Right lobe of liver (tissue), 6 donors: Measurements from ENCODE around the gene CNIH2. TPM values are rescaled to one million over a fixed set of nuclear protein-coding genes. Genes with fewer than 3 reads are reported as not detected.

Source experiments
- ATAC-seq, 4 donors: fragments of 200-7000 bp; cut with Tn5 transposase; one replicate each; pipeline ENCODE4 v1.9.1; 2020; ENCODE audit warnings: mild to moderate bottlenecking in 4 of 4, moderate library complexity in 4 of 4
- DNase-seq, 3 donors: peaks; one replicate each; pipeline ENCODE4 v3.0.0-alpha.2; 2020
- H3K27ac ChIP-seq, 3 donors: fragments of 200-600 bp; one replicate each; pipeline ENCODE4 v1.8.0; 2022
- H3K27me3 ChIP-seq, 2 donors: fragments of 200-600 bp; one replicate each; pipeline ENCODE4 v1.8.0; 2022
- H3K36me3 ChIP-seq, 4 donors: fragments of 200-600 bp; sonication (generic) in 1 of 4; one replicate each; pipeline versions ENCODE4 v1.5.1 to v1.8.0; 2017 to 2022; ENCODE audit warnings: control low read depth in 1 of 4
- H3K4me1 ChIP-seq, 4 donors: fragments of 200-600 bp; sonication (generic) in 1 of 4; one replicate each; pipeline versions ENCODE4 v1.5.1 to v1.8.0; 2017 to 2022; ENCODE audit warnings: control low read depth in 1 of 4
- H3K4me3 ChIP-seq, 3 donors: fragments of 200-600 bp; one replicate each; pipeline ENCODE4 v1.8.0; 2022
- H3K9me3 ChIP-seq, 4 donors: fragments of 200-600 bp; sonication (generic) in 1 of 4; one replicate each; pipeline versions ENCODE4 v1.5.1 to v1.8.0; 2017 to 2022; ENCODE audit warnings: control low read depth in 1 of 4
- CTCF ChIP-seq, 4 donors: fragments of 200-600 bp in 3 of 4; fragments of 450-650 bp in 1 of 4; IDR thresholded peaks; one replicate each; pipeline versions ENCODE4 v1.5.1 to v1.8.0; 2016 to 2022; ENCODE audit warnings: antibody characterized with exemption in 4 of 4, mild to moderate bottlenecking in 2 of 4
- POLR2A ChIP-seq: fragments of 450-650 bp; IDR thresholded peaks from one replicate; pipeline ENCODE4 v1.6.1; 2017; ENCODE audit warnings: antibody characterized with exemption, mild to moderate bottlenecking
- WGBS: methylation state at CpG from one replicate; pipeline ENCODE4 v1.1.6; 2018; ENCODE audit warnings: low coverage, low lambda C conversion rate; ENCODE audit not compliant: insufficient coverage; ENCODE audit errors: missing lambda C conversion rate; 5-methylcytosine and 5-hydroxymethylcytosine counted together
- intact Hi-C, 2 donors: fragments of 100-400 bp; cut with DNase I; formaldehyde crosslinking; loops; one replicate each; pipeline versions ENCODE4 v1.11.2 to v1.14.1; 2022
- total RNA-seq, 6 experiments: library from RNA; depleted of rRNA in 2 of 6; stranded (reverse); fragments of >200 nt in 2 of 6; fragmentation: NEBNext Ultra II Directional in 3 of 6; extraction: Animal tissue kit (Norgen Biotek cat#: 25700) in 3 of 6; gene quantifications; one replicate each; pipeline versions ENCODE4 v1.1.0 to v1.2.4, GENCODE V29; 2016 to 2023
- donor health status: DM: no; HTN: yes; CAD: no.
- donor health status: DM: no; HTN: no; CAD: no.
- donor health status: DM: no; HTN: no; CAD: no.
- donor health status: DM: no; HTN: yes; CAD: no.
- donor health status: DM: no; HTN: yes; CAD: no.

CNIH2 gene
- total RNA-seq, 6 experiments from 2014 or later = 0.26 to 0.51 TPM; not detected in 4

- Histone ChIP-seq H3K27ac (peak overlapping the region; percentile 86 to 96 (median 91)), H3K4me1 (peaks cover 0 to 8% (median 2%) of the 10 kb centered on the region in 4 donors), H3K4me3 (peak overlapping the region; percentile 81 to 97 (median 90)), H3K27me3 (no peaks in the 10 kb centered on the region), H3K9me3 (no peaks in the 10 kb centered on the region), H3K36me3 (peaks cover 6 to 26% (median 21%) of the 10 kb centered on the region in 4 donors)
- intact Hi-C loops = no loop called here
- WGBS = 3% methylated on average over 22 of the region's 32 CpGs
- no peak for TF ChIP-seq POLR2A
- no peak for TF ChIP-seq CTCF (IDR thresholded peaks at IDR 0.05)
- ATAC-seq (no peak), DNase-seq (no peak)
Measured at GRCh38 chr11:66268952-66269905, 8.7 kb upstream of the CNIH2 start.

GRCh38 chr11:66271816-66272215 is 6.2 kb upstream of the CNIH2 start:
- Histone ChIP-seq H3K36me3 (peaks cover 8 to 42% (median 25%) of the 10 kb centered on the region in 4 donors), H3K27ac (no peak overlapping the region), H3K4me1 (peaks cover 0 to 8% (median 2%) of the 10 kb centered on the region in 4 donors), H3K4me3 (no peak overlapping the region), H3K27me3 (no peaks in the 10 kb centered on the region), H3K9me3 (no peaks in the 10 kb centered on the region)
- 83% methylated on average over 2 of the region's 7 CpGs for WGBS
- no peak for ATAC-seq
- TF ChIP-seq CTCF (IDR thresholded peaks at IDR 0.05) (no peak), POLR2A (no peak)
- intact Hi-C loops = no loop called here
- DNase-seq = no peak

- Histone ChIP-seq H3K4me3 (no peak overlapping the region), H3K4me1 (peaks cover 0 to 12% (median 0%) of the 10 kb centered on the region in 4 donors), H3K9me3 (no peaks in the 10 kb centered on the region), H3K27ac (no peak overlapping the region), H3K27me3 (no peaks in the 10 kb centered on the region), H3K36me3 (peaks cover 8 to 42% (median 25%) of the 10 kb centered on the region in 4 donors)
- ATAC-seq (no peak), DNase-seq (no peak)
- 100% methylated on average over 2 of the region's 2 CpGs for WGBS
- intact Hi-C loops = no loop called here
- TF ChIP-seq CTCF (IDR thresholded peaks at IDR 0.05) = no peak
- no peak for TF ChIP-seq POLR2A
Measured at GRCh38 chr11:66272596-66272995, 5.4 kb upstream of the CNIH2 start.

GRCh38 chr11:66274219-66274618 is 3.8 kb upstream of the CNIH2 start:
- ATAC-seq = no peak
- no peaks in the 10 kb centered on the region for H3K27me3 ChIP-seq
- peaks cover 0 to 13% (median 0%) of the 10 kb centered on the region in 4 donors for H3K4me1 ChIP-seq
- intact Hi-C loops = no loop called here
- DNase-seq = no peak
- no CpG with 5 or more reads among the region's 1 CpG for WGBS
- no peak overlapping the region for H3K27ac ChIP-seq
- no peak overlapping the region for H3K4me3 ChIP-seq
- H3K9me3 ChIP-seq = no peaks in the 10 kb centered on the region
- peaks cover 8 to 42% (median 25%) of the 10 kb centered on the region in 4 donors for H3K36me3 ChIP-seq
- TF ChIP-seq CTCF (IDR thresholded peaks at IDR 0.05) (no peak), POLR2A (no peak)
